Endothelial cell of umbilical vein (primary cell): Measurements from ENCODE around the gene PLAGL2.
"Not testable (repeated sequence)": the region's sequence is repeated elsewhere in the genome, so short reads cannot be mapped to it uniquely, and the experiment has no call there.

Experiments used
- EZH2 ChIP-seq: IDR thresholded peaks from 2 replicates; pipeline ENCODE4 v1.6.1; 2012; ENCODE audit warnings: borderline replicate concordance, low read depth, mild to moderate bottlenecking, moderate library complexity, low read length, inconsistent platforms; ENCODE audit not compliant: severe bottlenecking
- FOS ChIP-seq: IDR thresholded peaks from 2 replicates; pipeline ENCODE4 v1.6.1; 2011; ENCODE audit warnings: mild to moderate bottlenecking, low read length, moderate library complexity, borderline replicate concordance; ENCODE audit not compliant: insufficient read depth
- GATA2 ChIP-seq: IDR thresholded peaks from 2 replicates; pipeline ENCODE4 v1.7.0; 2011; ENCODE audit warnings: low read depth, mild to moderate bottlenecking, moderate library complexity, mixed read lengths, low read length; ENCODE audit not compliant: insufficient read length, insufficient read depth
- JUN ChIP-seq: IDR thresholded peaks from 2 replicates; pipeline ENCODE4 v1.6.1; 2011; ENCODE audit warnings: borderline replicate concordance, low read depth; ENCODE audit not compliant: insufficient read length, insufficient read depth
- MYC ChIP-seq: IDR thresholded peaks from one replicate; pipeline ENCODE4 v1.6.1; 2011; ENCODE audit warnings: mild to moderate bottlenecking, low read depth, low read length
- POLR2A ChIP-seq: IDR thresholded peaks from 2 replicates; pipeline ENCODE4 v1.6.1; 2012; ENCODE audit warnings: low read depth, mild to moderate bottlenecking, control low read depth, low read length
- POLR2AphosphoS5 ChIP-seq: IDR thresholded peaks from 2 replicates; pipeline ENCODE4 v1.6.1; 2012; ENCODE audit warnings: low read depth, mild to moderate bottlenecking, control low read depth, low read length, moderate library complexity; ENCODE audit not compliant: insufficient read depth
- TF ChIP-seq, protein P1 (sequence below), 2 donors: IDR thresholded peaks; 1 replicate in 1 of 2; 2 replicates in 1 of 2; pipeline ENCODE4 v1.5.1; 2011; ENCODE audit warnings: low read length in 2 of 2, mild to moderate bottlenecking in 2 of 2, moderate library complexity in 2 of 2, control low read depth in 1 of 2, inconsistent platforms in 1 of 2, low read depth in 1 of 2; ENCODE audit not compliant: insufficient read depth in 1 of 2; ENCODE audit errors: extremely low read depth in 1 of 2
- TF ChIP-seq, protein P2 (sequence below): IDR thresholded peaks from 2 replicates; pipeline ENCODE4 v1.6.1; 2011; ENCODE audit not compliant: insufficient read depth, insufficient read length

DNA sequence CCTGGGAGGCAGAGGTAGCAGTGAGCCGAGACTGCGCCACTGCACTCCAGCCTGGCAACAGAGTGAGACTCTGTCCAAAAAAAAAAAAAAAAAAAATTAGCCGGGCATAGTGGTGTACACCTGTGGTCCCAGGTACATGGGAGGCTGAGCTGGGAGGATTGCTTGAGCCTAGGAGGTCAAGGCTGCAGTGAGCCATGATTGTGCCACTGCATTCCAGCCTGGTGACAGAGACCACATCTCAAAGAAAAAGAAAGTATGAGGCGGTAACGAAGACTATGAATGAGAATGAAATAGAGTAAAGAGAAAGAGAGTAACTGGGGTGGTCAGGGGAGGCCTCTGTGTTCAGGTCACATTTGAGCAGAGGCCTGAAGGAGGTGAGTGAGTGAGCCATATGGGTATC is 38.7 kb upstream of the PLAGL2 start:
- TF ChIP-seq, protein P1, sequence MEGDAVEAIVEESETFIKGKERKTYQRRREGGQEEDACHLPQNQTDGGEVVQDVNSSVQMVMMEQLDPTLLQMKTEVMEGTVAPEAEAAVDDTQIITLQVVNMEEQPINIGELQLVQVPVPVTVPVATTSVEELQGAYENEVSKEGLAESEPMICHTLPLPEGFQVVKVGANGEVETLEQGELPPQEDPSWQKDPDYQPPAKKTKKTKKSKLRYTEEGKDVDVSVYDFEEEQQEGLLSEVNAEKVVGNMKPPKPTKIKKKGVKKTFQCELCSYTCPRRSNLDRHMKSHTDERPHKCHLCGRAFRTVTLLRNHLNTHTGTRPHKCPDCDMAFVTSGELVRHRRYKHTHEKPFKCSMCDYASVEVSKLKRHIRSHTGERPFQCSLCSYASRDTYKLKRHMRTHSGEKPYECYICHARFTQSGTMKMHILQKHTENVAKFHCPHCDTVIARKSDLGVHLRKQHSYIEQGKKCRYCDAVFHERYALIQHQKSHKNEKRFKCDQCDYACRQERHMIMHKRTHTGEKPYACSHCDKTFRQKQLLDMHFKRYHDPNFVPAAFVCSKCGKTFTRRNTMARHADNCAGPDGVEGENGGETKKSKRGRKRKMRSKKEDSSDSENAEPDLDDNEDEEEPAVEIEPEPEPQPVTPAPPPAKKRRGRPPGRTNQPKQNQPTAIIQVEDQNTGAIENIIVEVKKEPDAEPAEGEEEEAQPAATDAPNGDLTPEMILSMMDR (IDR thresholded peaks at IDR 0.05; ENCODE audit: extremely low read depth in 1 of 2, insufficient read depth in 1 of 2, low read depth in 1 of 2, low read length in 2 of 2) = not testable (repeated sequence)
- not testable (repeated sequence) for TF ChIP-seq POLR2A, EZH2, POLR2AphosphoS5, GATA2, MYC, FOS, JUN
- TF ChIP-seq, protein P2, sequence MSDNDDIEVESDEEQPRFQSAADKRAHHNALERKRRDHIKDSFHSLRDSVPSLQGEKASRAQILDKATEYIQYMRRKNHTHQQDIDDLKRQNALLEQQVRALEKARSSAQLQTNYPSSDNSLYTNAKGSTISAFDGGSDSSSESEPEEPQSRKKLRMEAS = not testable (repeated sequence)
